ENCODE results near the gene ACP3.

ACP3 gene

GRCh38 chr3:132346841-132347736, 29.9 kb downstream of the ACP3 start:
- TF ChIP-seq, protein P1, sequence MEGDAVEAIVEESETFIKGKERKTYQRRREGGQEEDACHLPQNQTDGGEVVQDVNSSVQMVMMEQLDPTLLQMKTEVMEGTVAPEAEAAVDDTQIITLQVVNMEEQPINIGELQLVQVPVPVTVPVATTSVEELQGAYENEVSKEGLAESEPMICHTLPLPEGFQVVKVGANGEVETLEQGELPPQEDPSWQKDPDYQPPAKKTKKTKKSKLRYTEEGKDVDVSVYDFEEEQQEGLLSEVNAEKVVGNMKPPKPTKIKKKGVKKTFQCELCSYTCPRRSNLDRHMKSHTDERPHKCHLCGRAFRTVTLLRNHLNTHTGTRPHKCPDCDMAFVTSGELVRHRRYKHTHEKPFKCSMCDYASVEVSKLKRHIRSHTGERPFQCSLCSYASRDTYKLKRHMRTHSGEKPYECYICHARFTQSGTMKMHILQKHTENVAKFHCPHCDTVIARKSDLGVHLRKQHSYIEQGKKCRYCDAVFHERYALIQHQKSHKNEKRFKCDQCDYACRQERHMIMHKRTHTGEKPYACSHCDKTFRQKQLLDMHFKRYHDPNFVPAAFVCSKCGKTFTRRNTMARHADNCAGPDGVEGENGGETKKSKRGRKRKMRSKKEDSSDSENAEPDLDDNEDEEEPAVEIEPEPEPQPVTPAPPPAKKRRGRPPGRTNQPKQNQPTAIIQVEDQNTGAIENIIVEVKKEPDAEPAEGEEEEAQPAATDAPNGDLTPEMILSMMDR (conservative IDR thresholded peaks at IDR 0.05; ENCODE audit: low read depth, low read length) = no peak
- no peak overlapping the region for H3K4me3 ChIP-seq (ENCODE audit: low read depth, low read length)
- DNase-seq (ENCODE audit: low read depth) = no peak

- TF ChIP-seq, protein P1 (conservative IDR thresholded peaks at IDR 0.05; ENCODE audit: low read depth, low read length) = no peak
- DNase-seq (ENCODE audit: low read depth) = no peak
- H3K4me3 ChIP-seq (ENCODE audit: low read depth, low read length) = no peak overlapping the region
Observed at GRCh38 chr3:132347811-132348210, 30.6 kb downstream of the ACP3 start.

DNA sequence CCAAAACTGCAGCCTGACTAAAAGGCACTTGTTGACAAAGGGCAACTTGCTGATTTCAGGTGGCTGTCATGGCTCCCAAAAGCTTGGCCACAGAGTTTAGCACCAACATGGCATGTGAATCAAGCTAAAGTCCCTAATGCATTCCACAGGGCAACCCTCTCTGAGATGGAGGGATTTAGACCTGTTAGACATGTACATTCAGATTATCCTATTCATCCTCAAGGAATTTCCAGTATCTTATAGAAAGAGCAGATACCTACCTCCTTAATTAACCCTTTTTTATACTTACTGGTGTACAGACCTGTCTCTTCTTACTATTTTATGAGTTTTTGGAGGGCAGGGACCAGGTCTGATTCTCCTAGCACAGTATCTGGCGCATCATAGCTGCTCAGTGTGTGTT, 31.3 kb downstream of the ACP3 start:
- no peak for DNase-seq (ENCODE audit: low read depth)
- no peak overlapping the region for H3K4me3 ChIP-seq (ENCODE audit: low read depth, low read length)
- TF ChIP-seq, protein P1 (conservative IDR thresholded peaks at IDR 0.05; ENCODE audit: low read depth, low read length) = no peak

- DNase-seq (ENCODE audit: low read depth) = no peak
- H3K4me3 ChIP-seq (ENCODE audit: low read depth, low read length) = no peak overlapping the region
- TF ChIP-seq, protein P1 (conservative IDR thresholded peaks at IDR 0.05; ENCODE audit: low read depth, low read length) = no peak
Observed at GRCh38 chr3:132350814-132351213, 33.6 kb downstream of the ACP3 start.

DNA sequence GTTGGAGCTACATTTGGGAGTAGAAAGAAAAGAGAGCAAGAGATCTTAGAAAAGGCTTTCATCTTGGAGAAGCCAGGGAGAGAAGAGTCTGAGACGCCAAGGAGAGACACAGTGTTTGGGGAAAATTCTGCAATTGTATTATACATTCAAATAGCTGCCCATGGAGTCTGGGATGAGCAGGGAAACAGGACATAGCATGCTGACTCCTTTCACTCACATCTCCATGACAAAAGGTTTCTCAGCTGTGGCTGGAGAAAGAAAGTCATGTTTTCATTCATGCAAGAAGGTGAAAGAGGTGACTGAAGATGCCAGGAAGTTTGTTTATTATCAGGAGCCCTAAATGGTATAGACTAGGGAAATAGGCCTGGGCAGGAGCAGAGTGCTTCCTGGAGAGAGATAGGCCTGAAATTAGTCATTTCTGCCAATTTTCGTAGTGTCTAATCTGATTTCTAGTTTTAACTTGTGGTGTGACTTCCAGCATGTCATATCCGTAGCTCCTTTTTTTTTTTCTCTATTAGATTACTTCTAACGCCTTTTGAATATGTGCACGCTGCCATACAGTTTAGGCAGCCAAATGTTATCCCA, 34.1 kb downstream of the ACP3 start:
- DNase-seq (ENCODE audit: low read depth) = no peak
- no peak overlapping the region for H3K4me3 ChIP-seq (ENCODE audit: low read depth, low read length)
- TF ChIP-seq, protein P1 (conservative IDR thresholded peaks at IDR 0.05; ENCODE audit: low read depth, low read length) = no peak

GRCh38 chr3:132352556-132353143, 35.4 kb downstream of the ACP3 start:
- peak; percentile 85 for DNase-seq (ENCODE audit: low read depth)
- H3K4me3 ChIP-seq (ENCODE audit: low read depth, low read length) = no peak overlapping the region
- TF ChIP-seq, protein P1 (conservative IDR thresholded peaks at IDR 0.05; ENCODE audit: low read depth, low read length) = peak; percentile 90

All from choroid plexus epithelial cell (primary cell).